HEK293 (cell line): ENCODE results near the gene TOP3A.

Experiments used
- CTCF ChIA-PET: fragments of 350-600 bp; formaldehyde crosslinking; extraction: SDS; loops from one replicate; lab custom pipeline; 2021; ENCODE audit warnings: antibody characterized with exemption; lab: Yijun Ruan, JAX
- POLR2A ChIA-PET: fragments of 300-600 bp; formaldehyde crosslinking; extraction: SDS; loops from one replicate; lab custom pipeline; 2020; ENCODE audit warnings: antibody characterized with exemption, inconsistent platforms; lab: Yijun Ruan, JAX
- H3K27ac ChIP-seq: fragments of 200-500 bp; sonication (Bioruptor generic); 2 replicates; pipeline ENCODE4 v1.5.1; 2014; ENCODE audit warnings: low read depth, low read length, control low read depth, inconsistent platforms; ENCODE audit errors: extremely low read depth
- H3K36me3 ChIP-seq, 2 experiments: fragments of 200-500 bp in 1 of 2; sonication (Bioruptor generic) in 1 of 2; 1 replicate in 1 of 2; 2 replicates in 1 of 2; pipeline ENCODE4 v1.5.1; 2014 to 2017; ENCODE audit warnings: inconsistent platforms in 2 of 2, low read length in 2 of 2; ENCODE audit not compliant: control insufficient read depth in 2 of 2, insufficient read depth in 1 of 2
- H3K4me1 ChIP-seq: fragments of 200-500 bp; sonication (Bioruptor generic); 2 replicates; pipeline ENCODE4 v1.5.1; 2014; ENCODE audit warnings: mild to moderate bottlenecking, low read length, inconsistent platforms; ENCODE audit not compliant: control insufficient read depth, insufficient read depth
- H3K4me3 ChIP-seq: 2 replicates; pipeline ENCODE4 v1.5.1; 2011; ENCODE audit warnings: low read depth, mild to moderate bottlenecking, control low read depth, low read length, moderate library complexity
- H3K9me3 ChIP-seq: fragments of 200-500 bp; sonication (Bioruptor generic); 2 replicates; pipeline ENCODE4 v1.5.1; 2014; ENCODE audit warnings: low read depth, low read length, inconsistent platforms; ENCODE audit not compliant: control insufficient read depth, insufficient read depth
- GLI2 ChIP-seq: fragments of 450-650 bp; formaldehyde crosslinking; IDR thresholded peaks from 2 replicates; pipeline ENCODE4; 2017; ENCODE audit warnings: missing biosample characterization, missing genetic modification characterization, low read depth, borderline replicate concordance
- KLF7 ChIP-seq: fragments of 450-650 bp; formaldehyde crosslinking; IDR thresholded peaks from 2 replicates; pipeline ENCODE4 v1.5.1; 2016; ENCODE audit warnings: missing biosample characterization, missing genetic modification characterization, borderline replicate concordance
- TCF7L2 ChIP-seq: IDR thresholded peaks from 2 replicates; pipeline ENCODE4 v1.6.1; 2011; ENCODE audit warnings: low read depth, mild to moderate bottlenecking, inconsistent platforms, low read length, moderate library complexity, borderline replicate concordance
- YY2 ChIP-seq: fragments of 450-650 bp; formaldehyde crosslinking; IDR thresholded peaks from 2 replicates; pipeline ENCODE4 v1.5.1; 2016; ENCODE audit warnings: missing biosample characterization, missing genetic modification characterization
- ZBTB17 ChIP-seq: fragments of 450-650 bp; formaldehyde crosslinking; IDR thresholded peaks from 2 replicates; pipeline ENCODE4 v1.5.1; 2016; ENCODE audit warnings: missing biosample characterization, missing genetic modification characterization
- ZNF114 ChIP-seq: fragments of 450-650 bp; formaldehyde crosslinking; IDR thresholded peaks from 2 replicates; pipeline ENCODE4 v1.5.0; 2017; ENCODE audit warnings: missing biosample characterization, missing genetic modification characterization
- ZNF140 ChIP-seq: fragments of 450-650 bp; formaldehyde crosslinking; IDR thresholded peaks from 2 replicates; pipeline ENCODE4 v1.5.1; 2016; ENCODE audit warnings: missing biosample characterization, missing genetic modification characterization
- ZNF157 ChIP-seq: fragments of 450-650 bp; formaldehyde crosslinking; IDR thresholded peaks from 2 replicates; pipeline ENCODE4 v1.5.1; 2016; ENCODE audit warnings: missing biosample characterization, missing genetic modification characterization
- ZNF335 ChIP-seq: fragments of 450-650 bp; formaldehyde crosslinking; conservative IDR thresholded peaks from 2 replicates; pipeline ENCODE4 v1.5.1; 2016; ENCODE audit warnings: missing biosample characterization, missing genetic modification characterization
- ZNF561 ChIP-seq: fragments of 450-650 bp; IDR thresholded peaks from 2 replicates; pipeline ENCODE4 v1.5.1; 2018; ENCODE audit warnings: missing biosample characterization, missing genetic modification characterization, borderline replicate concordance
- ZNF571 ChIP-seq: fragments of 450-650 bp; formaldehyde crosslinking; IDR thresholded peaks from 2 replicates; pipeline ENCODE4 v1.5.0; 2017; ENCODE audit warnings: missing biosample characterization, missing genetic modification characterization
- ZNF629 ChIP-seq: fragments of 450-650 bp; formaldehyde crosslinking; IDR thresholded peaks from 2 replicates; pipeline ENCODE4 v1.5.1; 2017; ENCODE audit warnings: missing biosample characterization, missing genetic modification characterization
- ZNF677 ChIP-seq: fragments of 450-650 bp; IDR thresholded peaks from 2 replicates; pipeline ENCODE4 v1.5.0; 2018; ENCODE audit warnings: missing biosample characterization, mild to moderate bottlenecking, missing genetic modification characterization, moderate library complexity
- ZNF768 ChIP-seq: fragments of 450-650 bp; formaldehyde crosslinking; IDR thresholded peaks from 2 replicates; pipeline ENCODE4 v1.5.1; 2018; ENCODE audit warnings: missing biosample characterization, mild to moderate bottlenecking, missing genetic modification characterization
- TF ChIP-seq, protein P1 (sequence below): fragments of 450-650 bp; formaldehyde crosslinking; IDR thresholded peaks from 2 replicates; pipeline ENCODE4 v1.5.1; 2016; ENCODE audit warnings: missing biosample characterization, missing genetic modification characterization
- TF ChIP-seq, protein P2 (sequence below): fragments of 450-650 bp; formaldehyde crosslinking; IDR thresholded peaks from 2 replicates; pipeline ENCODE4 v1.5.1; 2016; ENCODE audit warnings: missing biosample characterization, missing genetic modification characterization, borderline replicate concordance
- TF ChIP-seq, protein P3 (sequence below): fragments of 450-650 bp; IDR thresholded peaks from 2 replicates; pipeline ENCODE4 v1.5.1; 2018; ENCODE audit warnings: missing biosample characterization, missing genetic modification characterization
- TF ChIP-seq, protein P4 (sequence below): fragments of 450-650 bp; formaldehyde crosslinking; IDR thresholded peaks from 2 replicates; pipeline ENCODE4; 2016; ENCODE audit warnings: missing biosample characterization, missing genetic modification characterization
- TF ChIP-seq, protein P5 (sequence below): fragments of 450-650 bp; formaldehyde crosslinking; IDR thresholded peaks from 2 replicates; pipeline ENCODE4 v1.5.1; 2016; ENCODE audit warnings: missing biosample characterization, missing genetic modification characterization

TOP3A gene

DNA sequence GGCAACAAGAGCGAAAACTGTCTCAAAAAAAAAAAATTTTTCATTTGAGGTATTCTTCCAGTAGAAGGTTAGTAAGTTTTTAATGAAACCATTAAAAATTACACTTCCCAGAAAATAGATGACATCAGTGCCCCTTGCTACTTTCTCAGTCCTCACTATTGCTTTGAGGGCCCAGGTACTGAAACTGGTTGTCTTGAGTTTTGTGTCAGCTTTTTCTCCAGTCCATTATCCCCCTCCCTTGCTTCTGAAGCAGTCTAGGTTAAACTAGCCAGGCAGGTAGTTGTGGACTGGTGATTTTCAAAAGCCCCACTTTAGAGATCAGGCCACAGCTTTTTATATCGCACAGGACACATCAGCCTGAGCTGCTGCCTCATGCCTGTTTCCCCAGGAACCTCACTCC, 11.2 kb upstream of the TOP3A start:
- H3K4me1 ChIP-seq: no peaks in the 10 kb centered on the region
- ChIA-PET CTCF (no interaction called here), POLR2A (interaction anchor here (1.1 kb wide), 1 partner anchor 11 kb away, joined by 3 read pairs; the partner anchor contains the start of genes SMCR8 and TOP3A)
- no peaks in the 10 kb centered on the region for H3K9me3 ChIP-seq
- H3K36me3 ChIP-seq: peaks cover 16 to 97% of the 10 kb centered on the region in 2 experiments
- TF ChIP-seq, protein P1, sequence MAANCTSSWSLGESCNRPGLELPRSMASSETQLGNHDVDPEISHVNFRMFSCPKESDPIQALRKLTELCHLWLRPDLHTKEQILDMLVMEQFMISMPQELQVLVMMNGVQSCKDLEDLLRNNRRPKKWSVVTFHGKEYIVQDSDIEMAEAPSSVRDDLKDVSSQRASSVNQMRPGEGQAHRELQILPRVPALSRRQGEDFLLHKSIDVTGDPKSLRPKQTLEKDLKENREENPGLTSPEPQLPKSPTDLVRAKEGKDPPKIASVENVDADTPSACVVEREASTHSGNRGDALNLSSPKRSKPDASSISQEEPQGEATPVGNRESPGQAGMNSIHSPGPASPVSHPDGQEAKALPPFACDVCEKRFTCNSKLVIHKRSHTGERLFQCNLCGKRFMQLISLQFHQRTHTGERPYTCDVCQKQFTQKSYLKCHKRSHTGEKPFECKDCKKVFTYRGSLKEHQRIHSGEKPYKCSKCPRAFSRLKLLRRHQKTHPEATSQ (tag by site-specific recombination): no peak
- TF ChIP-seq ZNF114 (no peak), ZNF677 (tag by site-specific recombination) (no peak), ZNF335 (no peak), ZNF768 (tag by site-specific recombination) (no peak), KLF7 (tag by site-specific recombination) (no peak), ZNF561 (tag by site-specific recombination) (no peak), ZNF140 (tag by site-specific recombination) (no peak), ZNF157 (no peak)
- TF ChIP-seq, protein P2, sequence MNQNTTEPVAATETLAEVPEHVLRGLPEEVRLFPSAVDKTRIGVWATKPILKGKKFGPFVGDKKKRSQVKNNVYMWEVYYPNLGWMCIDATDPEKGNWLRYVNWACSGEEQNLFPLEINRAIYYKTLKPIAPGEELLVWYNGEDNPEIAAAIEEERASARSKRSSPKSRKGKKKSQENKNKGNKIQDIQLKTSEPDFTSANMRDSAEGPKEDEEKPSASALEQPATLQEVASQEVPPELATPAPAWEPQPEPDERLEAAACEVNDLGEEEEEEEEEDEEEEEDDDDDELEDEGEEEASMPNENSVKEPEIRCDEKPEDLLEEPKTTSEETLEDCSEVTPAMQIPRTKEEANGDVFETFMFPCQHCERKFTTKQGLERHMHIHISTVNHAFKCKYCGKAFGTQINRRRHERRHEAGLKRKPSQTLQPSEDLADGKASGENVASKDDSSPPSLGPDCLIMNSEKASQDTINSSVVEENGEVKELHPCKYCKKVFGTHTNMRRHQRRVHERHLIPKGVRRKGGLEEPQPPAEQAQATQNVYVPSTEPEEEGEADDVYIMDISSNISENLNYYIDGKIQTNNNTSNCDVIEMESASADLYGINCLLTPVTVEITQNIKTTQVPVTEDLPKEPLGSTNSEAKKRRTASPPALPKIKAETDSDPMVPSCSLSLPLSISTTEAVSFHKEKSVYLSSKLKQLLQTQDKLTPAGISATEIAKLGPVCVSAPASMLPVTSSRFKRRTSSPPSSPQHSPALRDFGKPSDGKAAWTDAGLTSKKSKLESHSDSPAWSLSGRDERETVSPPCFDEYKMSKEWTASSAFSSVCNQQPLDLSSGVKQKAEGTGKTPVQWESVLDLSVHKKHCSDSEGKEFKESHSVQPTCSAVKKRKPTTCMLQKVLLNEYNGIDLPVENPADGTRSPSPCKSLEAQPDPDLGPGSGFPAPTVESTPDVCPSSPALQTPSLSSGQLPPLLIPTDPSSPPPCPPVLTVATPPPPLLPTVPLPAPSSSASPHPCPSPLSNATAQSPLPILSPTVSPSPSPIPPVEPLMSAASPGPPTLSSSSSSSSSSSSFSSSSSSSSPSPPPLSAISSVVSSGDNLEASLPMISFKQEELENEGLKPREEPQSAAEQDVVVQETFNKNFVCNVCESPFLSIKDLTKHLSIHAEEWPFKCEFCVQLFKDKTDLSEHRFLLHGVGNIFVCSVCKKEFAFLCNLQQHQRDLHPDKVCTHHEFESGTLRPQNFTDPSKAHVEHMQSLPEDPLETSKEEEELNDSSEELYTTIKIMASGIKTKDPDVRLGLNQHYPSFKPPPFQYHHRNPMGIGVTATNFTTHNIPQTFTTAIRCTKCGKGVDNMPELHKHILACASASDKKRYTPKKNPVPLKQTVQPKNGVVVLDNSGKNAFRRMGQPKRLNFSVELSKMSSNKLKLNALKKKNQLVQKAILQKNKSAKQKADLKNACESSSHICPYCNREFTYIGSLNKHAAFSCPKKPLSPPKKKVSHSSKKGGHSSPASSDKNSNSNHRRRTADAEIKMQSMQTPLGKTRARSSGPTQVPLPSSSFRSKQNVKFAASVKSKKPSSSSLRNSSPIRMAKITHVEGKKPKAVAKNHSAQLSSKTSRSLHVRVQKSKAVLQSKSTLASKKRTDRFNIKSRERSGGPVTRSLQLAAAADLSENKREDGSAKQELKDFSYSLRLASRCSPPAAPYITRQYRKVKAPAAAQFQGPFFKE (tag by site-specific recombination): no peak
- TF ChIP-seq, protein P3, sequence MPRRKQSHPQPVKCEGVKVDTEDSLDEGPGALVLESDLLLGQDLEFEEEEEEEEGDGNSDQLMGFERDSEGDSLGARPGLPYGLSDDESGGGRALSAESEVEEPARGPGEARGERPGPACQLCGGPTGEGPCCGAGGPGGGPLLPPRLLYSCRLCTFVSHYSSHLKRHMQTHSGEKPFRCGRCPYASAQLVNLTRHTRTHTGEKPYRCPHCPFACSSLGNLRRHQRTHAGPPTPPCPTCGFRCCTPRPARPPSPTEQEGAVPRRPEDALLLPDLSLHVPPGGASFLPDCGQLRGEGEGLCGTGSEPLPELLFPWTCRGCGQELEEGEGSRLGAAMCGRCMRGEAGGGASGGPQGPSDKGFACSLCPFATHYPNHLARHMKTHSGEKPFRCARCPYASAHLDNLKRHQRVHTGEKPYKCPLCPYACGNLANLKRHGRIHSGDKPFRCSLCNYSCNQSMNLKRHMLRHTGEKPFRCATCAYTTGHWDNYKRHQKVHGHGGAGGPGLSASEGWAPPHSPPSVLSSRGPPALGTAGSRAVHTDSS (tag by site-specific recombination): no peak
- TF ChIP-seq, protein P4, sequence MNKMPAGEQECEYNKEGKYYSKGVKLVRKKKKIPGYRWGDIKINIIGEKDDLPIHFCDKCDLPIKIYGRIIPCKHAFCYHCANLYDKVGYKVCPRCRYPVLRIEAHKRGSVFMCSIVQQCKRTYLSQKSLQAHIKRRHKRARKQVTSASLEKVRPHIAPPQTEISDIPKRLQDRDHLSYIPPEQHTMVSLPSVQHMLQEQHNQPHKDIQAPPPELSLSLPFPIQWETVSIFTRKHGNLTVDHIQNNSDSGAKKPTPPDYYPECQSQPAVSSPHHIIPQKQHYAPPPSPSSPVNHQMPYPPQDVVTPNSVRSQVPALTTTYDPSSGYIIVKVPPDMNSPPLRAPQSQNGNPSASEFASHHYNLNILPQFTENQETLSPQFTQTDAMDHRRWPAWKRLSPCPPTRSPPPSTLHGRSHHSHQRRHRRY (tag by site-specific recombination): no peak
- no peak overlapping the region for H3K27ac ChIP-seq
- H3K4me3 ChIP-seq: no peak overlapping the region

DNA sequence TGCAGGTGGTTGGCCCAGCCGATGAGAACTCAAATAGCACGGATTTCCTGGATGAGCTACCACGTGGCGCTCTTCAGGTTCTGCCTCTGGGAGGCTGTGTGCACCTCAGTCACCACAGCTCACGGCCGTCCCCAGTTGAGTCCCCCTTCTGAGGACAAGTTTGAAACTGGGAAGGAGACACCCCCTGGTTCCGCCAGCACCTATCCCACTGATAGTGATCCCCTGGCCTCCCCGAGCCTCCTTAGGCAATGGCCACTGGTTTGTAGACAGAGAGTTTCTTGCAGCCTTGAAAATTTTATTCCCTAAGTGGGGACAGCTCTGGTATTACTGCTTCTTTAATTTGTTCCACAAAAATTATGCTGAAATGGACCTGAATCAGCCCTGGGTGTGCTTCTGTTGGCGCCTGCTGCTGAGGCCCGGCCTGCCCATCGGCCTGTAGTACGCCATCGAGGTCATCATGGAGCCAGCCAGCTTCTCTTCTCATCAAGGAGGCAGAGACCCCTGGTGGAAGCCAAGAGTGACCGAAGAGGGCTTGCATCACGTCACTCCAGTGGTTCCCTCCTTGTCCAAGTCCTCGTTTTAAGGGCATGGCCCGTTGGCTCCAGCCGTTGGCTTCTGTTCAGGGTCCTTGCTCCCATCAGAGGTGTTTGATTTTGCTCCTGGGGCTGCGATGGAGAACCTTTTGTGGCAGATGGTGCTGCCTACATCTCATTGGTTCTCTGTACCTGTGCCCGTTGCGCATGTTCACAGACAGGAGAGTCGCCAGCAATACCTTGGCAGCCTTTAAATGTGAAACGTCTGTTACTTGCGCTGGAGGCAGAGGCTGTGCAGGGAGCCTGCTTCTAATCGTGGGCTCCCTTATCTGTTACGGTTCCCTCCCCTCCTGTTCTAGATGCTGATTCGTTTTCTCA, 9.6 kb upstream of the TOP3A start:
- ChIA-PET POLR2A (interaction anchor here (1.0 kb wide), 1 partner anchor 8 kb away, joined by 3 read pairs; no protein-coding TSS in a partner anchor), CTCF (interaction anchor here (0.7 kb wide), 1 partner anchor 151 kb away, joined by 4 read pairs; no protein-coding TSS in a partner anchor)
- H3K4me1 ChIP-seq: no peaks in the 10 kb centered on the region
- H3K27ac ChIP-seq: no peak overlapping the region
- no peak overlapping the region for H3K4me3 ChIP-seq
- H3K36me3 ChIP-seq: peaks cover 13 to 98% of the 10 kb centered on the region in 2 experiments
- no peaks in the 10 kb centered on the region for H3K9me3 ChIP-seq
- no peak for TF ChIP-seq ZNF571 (tag by site-specific recombination)
- TF ChIP-seq, protein P5, sequence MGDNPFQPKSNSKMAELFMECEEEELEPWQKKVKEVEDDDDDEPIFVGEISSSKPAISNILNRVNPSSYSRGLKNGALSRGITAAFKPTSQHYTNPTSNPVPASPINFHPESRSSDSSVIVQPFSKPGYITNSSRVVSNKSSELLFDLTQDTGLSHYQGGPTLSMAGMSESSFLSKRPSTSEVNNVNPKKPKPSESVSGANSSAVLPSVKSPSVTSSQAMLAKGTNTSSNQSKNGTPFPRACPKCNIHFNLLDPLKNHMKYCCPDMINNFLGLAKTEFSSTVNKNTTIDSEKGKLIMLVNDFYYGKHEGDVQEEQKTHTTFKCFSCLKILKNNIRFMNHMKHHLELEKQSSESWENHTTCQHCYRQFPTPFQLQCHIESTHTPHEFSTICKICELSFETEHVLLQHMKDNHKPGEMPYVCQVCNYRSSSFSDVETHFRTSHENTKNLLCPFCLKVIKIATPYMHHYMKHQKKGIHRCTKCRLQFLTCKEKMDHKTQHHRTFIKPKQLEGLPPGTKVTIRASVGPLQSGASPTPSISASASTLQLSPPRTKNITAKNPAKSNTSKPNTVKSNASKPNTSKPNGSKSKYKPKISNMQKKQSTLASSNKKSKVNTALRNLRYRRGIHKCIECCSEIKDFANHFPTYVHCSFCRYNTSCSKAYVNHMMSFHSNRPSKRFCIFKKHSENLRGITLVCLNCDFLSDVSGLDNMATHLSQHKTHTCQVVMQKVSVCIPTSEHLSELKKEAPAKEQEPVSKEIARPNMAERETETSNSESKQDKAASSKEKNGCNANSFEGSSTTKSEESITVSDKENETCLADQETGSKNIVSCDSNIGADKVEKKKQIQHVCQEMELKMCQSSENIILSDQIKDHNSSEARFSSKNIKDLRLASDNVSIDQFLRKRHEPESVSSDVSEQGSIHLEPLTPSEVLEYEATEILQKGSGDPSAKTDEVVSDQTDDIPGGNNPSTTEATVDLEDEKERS: no peak
- TF ChIP-seq GLI2: no peak
- no peak for TF ChIP-seq TCF7L2
- no peak for TF ChIP-seq ZNF629 (tag by site-specific recombination)
- no peak for TF ChIP-seq ZBTB17 (tag by site-specific recombination)
- no peak for TF ChIP-seq YY2 (tag by site-specific recombination)
- no peak for TF ChIP-seq ZNF768 (tag by site-specific recombination)
